AG10803 (cell line): ENCODE results near the gene BCAS3.

Experiments used
- DNase-seq: peaks from one replicate; pipeline ENCODE4 v3.0.0; 2010; ENCODE audit warnings: low read depth
- H3K4me3 ChIP-seq: 2 replicates; pipeline ENCODE4 v1.5.1; 2011; ENCODE audit warnings: mild to moderate bottlenecking, low read length, control low read depth
- TF ChIP-seq, protein P1 (sequence below): conservative IDR thresholded peaks from 2 replicates; pipeline ENCODE4 v1.5.1; 2011; ENCODE audit warnings: mild to moderate bottlenecking, low read length, control low read depth, inconsistent platforms

Gene BCAS3

DNA sequence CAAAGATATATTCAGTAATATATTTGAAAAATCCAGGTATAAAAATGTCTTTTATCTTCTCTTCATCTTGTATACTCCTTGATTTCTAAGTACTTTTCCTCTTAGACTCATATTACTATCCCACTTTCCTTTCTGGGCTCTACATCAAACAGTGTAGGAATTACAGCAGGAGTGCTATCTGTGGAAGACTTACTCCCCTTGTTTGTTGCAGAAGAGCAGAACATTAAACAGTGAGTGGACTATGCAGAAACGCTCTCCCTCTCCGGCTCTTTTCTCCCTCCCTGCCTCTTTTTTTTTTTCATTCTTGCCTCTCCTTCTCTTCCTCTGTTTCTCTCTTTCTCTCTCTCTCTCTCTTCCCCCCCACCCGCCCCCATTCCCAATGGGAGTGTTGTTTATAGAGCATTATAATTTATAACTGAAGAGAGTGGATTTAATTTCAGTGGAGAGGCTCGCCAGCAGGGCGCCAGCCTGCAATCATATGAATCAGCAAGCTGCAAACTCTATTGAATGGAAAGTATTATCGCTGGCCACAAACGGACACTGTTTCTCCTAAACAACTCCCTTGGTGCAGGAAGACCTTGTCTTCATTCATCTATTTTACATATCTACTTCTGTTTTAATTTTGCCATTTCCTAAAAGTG is 479.7 kb downstream of the BCAS3 start:
- TF ChIP-seq, protein P1, sequence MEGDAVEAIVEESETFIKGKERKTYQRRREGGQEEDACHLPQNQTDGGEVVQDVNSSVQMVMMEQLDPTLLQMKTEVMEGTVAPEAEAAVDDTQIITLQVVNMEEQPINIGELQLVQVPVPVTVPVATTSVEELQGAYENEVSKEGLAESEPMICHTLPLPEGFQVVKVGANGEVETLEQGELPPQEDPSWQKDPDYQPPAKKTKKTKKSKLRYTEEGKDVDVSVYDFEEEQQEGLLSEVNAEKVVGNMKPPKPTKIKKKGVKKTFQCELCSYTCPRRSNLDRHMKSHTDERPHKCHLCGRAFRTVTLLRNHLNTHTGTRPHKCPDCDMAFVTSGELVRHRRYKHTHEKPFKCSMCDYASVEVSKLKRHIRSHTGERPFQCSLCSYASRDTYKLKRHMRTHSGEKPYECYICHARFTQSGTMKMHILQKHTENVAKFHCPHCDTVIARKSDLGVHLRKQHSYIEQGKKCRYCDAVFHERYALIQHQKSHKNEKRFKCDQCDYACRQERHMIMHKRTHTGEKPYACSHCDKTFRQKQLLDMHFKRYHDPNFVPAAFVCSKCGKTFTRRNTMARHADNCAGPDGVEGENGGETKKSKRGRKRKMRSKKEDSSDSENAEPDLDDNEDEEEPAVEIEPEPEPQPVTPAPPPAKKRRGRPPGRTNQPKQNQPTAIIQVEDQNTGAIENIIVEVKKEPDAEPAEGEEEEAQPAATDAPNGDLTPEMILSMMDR, result peak; percentile 26
- peak overlapping the region; percentile 20; the same call in 1 of the 2 replicates for H3K4me3 ChIP-seq
- DNase-seq, result peak; percentile 44

DNA sequence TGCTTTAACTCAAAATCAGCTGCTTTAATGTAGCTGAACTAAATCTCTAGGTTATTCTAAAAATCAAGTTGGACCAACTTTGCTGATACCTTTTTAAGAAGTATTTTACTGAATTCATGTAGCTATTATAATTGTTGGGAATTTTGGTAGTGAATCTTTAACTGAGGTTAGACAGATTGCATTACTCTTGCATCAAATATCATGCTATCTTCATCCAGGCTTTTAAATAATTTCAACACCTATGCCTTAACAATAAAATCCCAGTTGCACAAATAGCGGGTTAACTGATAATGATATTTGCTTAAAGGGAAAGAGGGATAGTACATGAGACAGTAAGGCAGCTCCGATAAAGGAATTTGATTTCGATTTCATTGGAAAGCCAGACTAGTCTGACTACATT is 480.7 kb downstream of the BCAS3 start:
- H3K4me3 ChIP-seq, result no peak overlapping the region
- TF ChIP-seq, protein P1, result no peak
- DNase-seq, result no peak

DNA sequence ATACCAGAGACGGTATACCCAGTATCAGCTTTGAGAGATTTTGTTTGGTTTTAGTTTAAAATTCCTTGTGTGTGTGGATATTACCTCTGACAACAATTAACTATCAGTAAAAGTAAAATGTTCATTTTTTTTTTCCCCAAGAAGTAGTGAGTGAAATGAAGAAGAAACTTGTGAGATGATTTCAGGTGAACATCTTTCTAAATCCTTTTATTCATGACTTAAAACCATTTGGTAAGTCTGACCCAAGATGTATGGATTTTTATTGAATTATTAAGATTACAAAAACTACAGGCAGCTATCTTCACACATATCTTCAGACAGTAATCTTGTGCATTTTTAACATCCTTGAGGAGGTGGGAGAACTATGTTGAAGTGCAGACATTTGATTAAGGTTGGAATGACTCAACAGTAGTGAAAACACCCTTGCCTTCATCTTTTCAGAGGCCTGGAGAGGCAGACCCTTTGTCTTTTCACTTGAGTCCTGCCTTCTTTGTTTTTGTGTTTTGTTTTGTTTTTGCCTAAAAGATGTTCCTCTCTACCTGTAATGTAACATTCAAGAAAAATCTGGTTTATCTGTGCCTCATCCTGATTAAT is 481.7 kb downstream of the BCAS3 start:
- TF ChIP-seq, protein P1, result no peak
- no peak for DNase-seq
- no peak overlapping the region for H3K4me3 ChIP-seq

DNA sequence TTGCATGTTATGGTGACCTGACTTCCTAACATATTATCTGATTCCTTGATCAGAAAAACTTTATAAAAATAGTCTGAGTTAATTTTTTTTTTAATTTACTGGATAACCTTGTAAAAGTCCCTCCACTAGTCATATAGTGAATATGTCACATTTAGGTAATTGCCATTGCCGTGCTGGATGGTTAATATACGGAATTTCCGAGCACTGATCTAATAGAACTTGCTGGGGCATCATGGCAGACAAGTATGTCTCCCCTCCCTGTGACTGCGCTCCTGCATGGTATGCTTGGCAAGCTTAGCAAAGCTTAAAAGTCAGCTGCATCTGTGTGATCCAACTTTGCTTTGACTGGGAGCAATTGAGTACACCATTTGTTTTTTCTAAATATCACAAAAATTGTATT is 482.6 kb downstream of the BCAS3 start:
- DNase-seq, result no peak
- no peak overlapping the region for H3K4me3 ChIP-seq
- TF ChIP-seq, protein P1, result no peak

DNA sequence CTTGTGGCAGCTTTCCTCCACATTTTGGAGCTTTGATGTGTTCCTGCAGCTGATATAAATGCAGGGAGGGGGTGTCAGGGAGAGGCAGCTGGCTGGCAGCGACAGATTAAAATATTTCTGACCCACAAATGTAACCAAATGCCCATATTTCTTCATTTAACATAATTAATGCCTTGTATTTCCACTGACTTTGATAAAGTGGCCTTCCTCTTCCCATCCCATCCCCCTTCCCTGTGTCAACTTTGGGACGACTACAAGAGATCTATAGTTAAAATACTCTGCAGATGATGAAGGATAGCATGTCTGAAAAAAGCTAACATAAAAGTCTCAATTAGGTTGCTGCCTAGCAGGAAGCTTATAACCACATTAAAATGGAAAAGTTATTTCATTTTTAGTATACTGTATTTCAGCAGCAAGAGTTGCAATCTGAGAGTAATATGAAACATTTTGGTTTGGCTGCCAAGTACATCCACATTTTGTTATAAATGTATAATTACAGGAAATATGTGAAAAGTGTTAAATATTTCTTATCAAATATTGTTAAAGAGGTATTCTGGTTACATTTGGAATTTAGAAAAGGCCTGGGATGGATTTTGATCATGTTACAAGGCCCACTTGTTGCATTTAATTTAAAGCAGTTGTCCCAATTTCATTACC is 483.3 kb downstream of the BCAS3 start:
- DNase-seq, result no peak
- H3K4me3 ChIP-seq, result no peak overlapping the region
- TF ChIP-seq, protein P1, result no peak

DNA sequence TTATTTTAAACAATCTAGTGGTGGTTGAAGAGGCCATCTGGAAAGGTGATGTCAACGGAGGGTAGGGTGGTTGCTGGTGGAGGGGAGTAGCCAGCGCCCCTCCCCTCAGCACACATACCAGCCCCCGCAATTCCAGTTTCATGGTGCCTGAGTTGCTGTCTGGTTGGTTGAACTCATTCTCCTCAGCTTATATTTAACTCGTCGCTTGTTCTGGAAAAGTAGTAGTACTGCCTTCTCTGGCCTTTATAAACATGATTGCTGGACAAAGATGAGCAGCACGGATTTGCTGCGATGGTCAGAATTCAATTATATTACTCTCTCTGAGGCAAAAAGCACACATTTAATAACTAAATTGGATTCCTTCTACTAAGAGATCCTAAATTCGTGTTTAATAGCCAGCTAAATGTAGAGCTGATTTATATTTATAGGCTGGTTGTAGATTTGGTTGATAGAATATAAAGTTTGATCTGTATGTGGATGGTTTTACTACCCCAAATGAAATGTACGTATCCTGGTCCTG is 484.0 kb downstream of the BCAS3 start:
- H3K4me3 ChIP-seq, result no peak overlapping the region
- DNase-seq, result no peak
- TF ChIP-seq, protein P1, result no peak
